Measurements from ENCODE around the gene TTF2.

- no peak for TF ChIP-seq CTCF (IDR thresholded peaks at IDR 0.05)
- TF ChIP-seq EP300 (IDR thresholded peaks at IDR 0.05), result no peak
Measured at GRCh38 chr1:117025568-117025967, 34.6 kb upstream of the TTF2 start.

Data from sigmoid colon (tissue), 4 donors.